DMS 273 treated with DMSO at 0.1 percent for 48 hours (cell line): ENCODE results near the gene LRRC10B.

Experiments used
- DNase-seq: peaks from one replicate; lab custom pipeline; 2025; lab: John Stamatoyannopoulos, UW

LRRC10B gene

DNA sequence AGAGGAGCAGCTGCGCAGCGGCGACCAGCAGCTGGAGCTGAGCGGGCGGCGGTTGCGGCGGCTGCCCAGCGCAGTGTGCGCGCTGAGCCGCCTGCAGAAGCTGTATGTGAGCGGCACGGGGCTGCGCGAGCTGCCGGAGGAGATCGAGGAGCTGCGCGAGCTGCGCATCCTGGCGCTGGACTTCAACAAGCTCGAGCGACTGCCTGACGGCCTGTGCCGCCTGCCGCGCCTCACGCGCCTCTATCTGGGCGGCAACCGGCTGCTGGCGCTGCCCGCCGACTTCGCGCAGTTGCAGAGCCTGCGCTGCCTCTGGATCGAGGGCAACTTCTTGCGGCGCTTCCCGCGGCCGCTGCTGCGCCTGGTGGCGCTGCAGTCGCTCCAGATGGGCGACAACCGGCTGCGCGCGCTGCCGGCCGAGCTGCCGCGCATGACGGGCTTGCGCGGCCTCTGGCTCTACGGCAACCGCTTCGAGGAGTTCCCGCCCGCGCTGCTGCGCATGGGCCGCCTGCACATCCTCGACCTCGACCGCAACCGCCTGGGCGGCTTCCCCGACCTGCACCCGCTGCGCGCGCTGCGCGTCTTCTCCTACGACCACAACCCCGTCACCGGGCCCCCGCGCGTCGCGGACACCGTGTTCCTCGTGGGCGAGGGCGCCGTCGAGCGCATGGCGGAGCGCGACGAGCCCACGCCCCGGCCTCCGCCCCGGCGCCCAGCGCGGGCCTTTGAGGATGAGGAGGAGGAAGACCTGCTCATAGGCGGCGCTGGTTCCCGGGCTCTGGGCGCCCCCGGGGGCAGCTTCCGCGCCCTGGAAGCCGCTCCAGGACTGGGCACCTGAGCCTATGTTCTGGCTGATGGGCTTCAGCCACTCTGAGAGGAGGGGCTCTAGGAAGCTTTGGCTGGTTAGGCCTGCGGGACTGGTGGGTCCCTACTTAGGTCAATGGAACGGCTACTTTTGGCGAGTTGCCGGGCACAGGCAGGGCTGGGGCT lies 787 bp downstream of the LRRC10B start:
- DNase-seq, result peak; percentile 52

DNA sequence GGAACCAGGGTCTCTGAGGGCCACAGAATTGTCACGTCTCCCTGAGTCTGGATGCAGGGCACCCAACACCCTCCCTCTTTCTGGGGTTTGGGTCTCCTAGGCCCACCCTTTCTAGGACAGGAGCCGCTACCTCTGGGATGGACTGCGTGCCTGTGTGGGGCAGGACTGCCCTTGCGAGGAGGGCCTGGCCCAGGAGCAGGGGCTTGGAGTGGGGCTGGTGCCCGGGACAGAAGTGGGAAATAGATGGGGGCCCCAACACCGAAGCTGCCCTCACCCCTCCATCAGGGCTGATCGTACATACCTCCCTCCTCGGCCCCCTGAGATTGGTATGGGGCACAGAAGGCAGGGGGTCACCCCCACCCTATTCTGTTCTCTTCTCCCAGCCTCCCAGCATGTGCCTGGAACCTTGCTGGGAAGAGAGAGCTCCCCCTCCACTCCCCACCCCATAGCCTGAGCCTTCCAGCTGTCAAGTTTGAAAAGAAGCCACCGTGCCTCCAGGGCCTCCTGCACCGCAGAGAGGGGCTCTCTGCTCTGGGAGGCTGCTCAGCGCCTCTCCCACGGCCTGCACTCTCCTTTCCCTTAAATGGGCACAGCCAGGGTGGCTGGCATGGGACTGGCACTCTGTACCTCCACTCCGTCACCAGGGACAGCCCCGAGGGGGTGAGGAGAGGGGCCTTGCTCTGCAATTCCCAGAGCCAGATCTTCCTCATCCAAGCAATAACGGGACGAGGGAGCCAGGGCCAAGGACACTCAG lies 1.8 kb downstream of the LRRC10B start:
- DNase-seq, result no peak

DNA sequence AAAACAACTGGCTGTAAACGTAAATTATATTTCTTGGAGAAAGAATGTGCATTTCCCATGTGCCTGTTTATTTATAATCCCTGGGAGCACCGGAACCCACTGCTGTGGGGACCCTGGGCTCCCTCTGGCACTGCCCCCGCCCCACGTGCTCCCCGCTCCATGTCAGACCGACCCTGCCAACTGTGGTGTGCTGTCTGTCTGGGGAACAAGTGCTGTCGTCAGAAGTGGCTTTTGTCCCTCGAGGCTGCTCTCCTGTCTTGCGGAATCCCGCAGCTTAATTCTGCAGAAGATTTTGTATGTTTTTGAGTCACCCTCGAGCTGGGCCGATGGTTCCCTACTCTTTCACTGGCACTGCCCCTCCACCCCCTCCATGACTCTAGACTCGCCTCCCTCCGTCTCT lies 2.4 kb downstream of the LRRC10B start:
- no peak for DNase-seq

DNA sequence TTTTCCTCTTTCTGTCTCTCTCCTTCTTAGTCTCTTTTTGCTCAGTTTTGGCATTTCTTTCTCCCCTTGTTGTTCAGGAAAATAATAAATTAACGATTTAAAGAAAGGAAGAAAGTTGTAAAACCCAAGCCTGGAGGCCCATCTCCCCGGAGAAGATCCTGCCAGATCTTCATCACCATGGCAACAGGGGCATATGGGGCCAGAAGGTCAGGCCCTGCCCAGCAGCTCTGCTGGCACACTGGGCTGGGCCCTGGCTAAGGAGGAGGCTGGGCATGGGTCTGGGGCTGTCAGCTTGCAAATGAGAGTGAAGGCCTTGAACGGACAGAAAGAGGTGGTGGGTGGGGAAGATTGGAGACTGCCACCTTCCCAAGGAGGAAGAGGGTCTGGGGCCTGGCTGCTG lies 2.8 kb downstream of the LRRC10B start:
- no peak for DNase-seq

DNA sequence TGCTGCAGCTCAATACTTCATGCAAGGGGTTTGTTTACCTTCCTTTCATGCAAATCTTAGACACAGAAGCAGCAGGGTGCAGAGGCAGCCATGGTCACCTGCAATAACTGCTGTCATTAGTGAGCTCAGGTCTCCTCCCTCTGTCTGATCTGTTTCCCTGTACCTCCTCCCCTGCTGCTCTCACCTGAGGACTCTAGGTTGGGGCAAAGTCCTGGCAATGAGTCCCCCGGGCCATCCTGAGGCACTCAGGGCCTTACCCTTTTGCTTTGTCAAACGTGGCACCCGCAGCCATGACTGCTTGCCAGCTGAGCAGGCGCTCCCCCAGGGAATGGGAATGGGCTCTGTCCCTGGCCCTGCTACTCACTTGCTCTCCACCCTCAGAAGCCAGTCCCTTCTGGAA lies 3.9 kb downstream of the LRRC10B start:
- DNase-seq, result no peak

DNA sequence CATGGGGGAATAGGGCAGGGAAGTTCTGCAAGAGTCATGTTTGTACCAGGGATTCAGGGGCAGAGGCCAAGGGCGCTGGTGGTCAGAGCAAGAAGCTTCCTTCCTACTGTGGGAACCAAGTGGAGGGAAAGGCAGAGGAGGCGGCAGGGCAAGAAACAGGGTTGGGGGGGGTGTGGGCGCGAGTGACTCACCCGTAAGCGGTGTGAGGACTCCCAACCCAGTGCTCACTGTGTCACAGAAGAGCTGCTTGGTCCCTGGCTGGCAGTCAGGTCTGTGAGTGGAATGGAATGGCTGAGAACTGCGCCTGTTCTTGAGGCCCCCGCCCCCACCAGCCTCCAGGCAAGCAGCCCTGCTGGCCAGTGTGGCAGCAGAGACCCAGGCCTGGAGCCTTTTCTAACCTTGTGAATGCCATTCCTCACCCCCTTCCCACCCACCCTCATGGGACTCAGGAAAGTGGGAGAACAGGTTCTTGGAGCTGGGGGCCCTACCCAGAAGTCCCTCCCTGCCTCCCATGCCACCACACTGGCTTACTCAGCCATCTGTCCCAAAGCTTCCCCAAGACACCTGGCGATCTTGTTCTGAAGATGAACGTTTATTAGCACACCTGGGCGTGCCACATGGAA lies 4.7 kb downstream of the LRRC10B start:
- DNase-seq, result no peak

DNA sequence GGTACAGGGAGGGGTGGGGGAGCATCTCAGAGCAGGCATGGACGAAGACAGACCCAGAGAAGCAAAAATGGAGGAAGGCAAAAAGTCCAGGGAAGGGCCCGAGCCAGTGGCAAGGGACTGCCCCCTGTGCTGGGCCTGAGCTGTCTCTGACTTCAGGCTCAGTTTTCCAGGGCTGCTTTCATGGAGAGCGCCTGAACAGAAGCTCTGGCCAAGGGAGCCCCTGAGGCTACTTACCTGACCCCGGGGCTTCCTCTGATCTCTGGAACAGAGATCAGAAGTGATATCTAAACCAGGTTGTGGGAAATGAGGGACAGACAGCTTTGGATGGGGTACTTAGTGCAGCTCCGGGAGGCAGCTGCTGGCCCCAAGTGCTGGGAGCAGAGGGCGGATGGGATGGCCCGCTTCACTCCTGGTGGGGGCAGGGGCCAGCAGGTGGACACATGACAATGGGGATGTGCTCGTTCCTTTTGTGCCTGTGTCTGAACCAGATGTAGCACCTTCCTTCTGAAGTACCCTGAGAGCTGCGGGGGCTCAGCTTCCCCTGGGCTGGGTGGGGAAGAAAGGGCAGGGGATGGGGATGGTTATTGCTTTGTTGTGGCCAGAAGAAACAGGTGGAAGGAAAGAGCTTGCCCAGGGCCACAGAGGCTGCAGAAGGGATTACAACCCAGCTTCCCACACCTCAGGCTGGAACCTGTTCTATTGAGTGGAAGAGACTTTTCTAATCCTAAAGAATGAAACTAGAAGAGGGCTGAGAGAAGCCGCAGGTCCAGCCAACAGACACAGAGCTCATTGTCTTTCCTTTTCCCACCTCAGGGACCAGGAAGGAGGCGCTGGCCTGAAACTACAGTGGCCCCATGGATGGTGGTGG lies 5.7 kb downstream of the LRRC10B start:
- DNase-seq, result no peak

DNA sequence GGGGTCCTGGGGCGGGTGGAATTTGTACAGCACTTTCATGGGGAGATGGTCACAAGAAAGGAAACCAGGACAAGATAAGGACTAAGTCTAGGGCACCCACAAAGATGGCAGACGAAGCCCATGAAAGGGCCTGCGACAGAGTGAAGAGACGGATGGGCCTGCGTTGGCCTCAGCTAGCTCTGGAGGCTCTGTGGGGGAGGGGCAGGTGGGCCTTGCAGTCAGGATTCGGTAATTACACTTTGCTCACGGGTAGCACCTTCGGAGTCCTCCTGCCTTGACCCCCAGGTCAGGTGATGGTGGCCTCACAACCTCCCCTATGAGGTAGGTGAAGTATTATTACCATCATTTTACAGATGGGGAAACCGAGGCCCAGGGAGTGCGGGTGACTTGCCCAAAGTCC lies 7.1 kb downstream of the LRRC10B start:
- no peak for DNase-seq

DNA sequence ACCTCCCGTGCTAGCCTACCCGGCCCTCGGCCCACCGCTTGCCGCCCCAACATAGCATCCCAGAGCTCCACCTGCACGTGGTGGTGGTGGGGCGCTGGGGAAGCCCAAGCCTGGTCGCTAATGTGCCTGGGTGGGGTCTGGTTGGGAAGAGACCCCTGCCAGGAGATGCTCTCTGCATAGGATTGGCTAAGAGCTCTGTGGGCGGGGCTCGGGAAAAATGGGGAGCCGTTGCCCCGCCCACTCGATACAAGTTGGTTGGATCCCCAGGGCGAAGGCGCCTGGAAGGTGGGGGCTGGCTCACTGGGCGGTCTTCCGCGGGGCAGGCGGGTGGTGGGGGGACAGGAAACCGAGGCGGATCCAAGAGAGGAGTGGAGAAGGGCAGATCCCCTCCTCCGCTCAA lies 7.6 kb downstream of the LRRC10B start:
- DNase-seq, result no peak

DNA sequence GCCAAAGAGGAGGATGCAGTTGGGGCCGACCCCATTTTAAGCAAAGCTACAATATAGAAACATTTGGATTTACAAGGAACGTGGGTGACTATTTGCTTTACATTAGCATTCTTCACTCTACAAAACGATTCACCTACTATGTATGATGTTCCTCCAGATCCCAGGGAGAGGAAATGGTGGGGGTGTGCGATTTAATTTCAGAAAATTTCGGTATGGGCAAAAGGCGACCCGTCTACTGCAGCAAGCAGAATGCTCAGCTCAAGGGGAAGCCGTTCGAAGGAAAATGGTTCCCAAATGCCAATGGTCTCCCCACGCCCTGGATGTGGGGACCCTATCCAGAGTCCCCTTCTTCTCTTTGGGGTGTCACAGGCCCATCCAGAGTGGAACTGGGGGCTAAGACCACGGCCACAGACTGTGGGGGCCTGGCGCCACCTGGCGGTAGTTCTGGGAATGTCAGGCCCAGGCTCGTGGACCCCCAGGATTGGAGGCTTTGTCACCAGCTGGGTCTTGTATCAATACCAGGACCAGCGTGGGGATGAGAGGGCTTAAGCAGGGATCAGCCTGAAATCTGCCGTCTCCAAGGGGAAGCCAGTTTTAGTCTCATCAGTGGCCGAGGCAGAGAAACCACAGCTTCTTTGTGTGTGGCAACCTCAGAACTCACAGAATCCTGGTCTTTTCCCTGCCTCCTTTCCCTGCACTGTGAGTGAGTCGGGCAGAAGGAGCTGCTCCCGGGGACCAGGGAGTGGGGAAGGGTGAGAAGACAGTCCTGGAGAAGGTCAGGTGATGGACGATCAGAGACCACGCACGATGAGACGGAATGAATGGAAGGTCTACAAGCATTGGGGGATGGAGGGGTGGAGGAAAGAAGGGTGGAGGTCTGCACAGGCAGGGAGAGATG lies 8.4 kb downstream of the LRRC10B start:
- DNase-seq, result no peak

DNA sequence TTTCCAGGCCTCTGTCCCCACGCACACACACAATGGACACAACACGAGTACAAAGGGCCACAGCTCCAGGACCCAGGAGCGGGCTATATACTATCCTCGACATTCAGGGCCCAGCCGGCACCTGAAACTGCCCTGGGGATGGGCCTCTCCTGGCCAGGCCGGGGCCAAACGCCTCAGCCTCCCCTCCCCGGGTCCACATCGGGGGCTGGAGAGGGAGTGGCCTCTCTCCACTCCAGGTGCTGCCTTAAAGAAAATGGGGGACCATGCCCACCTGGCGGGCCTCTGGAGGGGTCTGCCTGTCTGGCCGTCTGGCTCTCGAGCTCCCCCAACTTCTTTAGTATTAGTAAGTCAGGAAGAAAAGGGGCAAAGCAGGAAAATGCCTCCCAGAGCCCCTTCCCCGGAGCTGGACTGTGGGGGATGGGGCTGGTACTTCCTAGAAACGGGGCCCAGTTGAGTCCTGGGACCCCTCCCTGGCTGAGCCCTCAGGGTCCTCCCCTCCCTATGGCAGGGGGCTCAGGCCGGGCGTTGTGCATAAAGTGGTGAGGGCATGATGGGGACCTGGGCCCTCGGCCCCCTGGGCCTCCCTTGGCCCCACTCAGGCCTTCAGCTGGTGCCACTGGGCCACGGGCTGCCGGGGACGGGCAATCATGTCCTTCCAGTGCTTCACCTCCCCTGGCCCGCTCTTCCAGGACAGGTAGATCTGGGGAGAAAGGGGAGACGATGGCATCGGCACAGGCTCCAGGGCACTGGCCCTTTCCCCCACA lies 9.7 kb downstream of the LRRC10B start:
- no peak for DNase-seq

DNA sequence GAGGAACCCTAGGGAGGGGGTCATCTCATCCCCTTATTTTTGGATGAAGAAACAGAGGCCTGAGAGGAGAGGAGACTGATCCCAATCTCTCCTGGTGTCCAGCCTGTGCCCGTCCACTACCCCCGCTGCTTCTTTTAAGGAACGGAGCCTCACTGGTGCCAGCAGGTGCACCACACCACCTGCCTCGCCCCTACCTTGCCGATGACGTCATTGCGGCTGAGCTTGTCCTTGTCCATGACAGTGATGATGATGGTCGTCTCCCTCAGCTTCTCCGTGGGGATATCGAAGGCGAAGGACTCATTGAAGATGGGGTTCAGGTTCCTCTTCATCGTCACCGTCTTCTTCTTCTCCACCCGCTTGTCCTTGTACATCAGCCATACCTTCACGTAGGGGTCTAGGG lies 14.3 kb downstream of the LRRC10B start:
- DNase-seq, result no peak

DNA sequence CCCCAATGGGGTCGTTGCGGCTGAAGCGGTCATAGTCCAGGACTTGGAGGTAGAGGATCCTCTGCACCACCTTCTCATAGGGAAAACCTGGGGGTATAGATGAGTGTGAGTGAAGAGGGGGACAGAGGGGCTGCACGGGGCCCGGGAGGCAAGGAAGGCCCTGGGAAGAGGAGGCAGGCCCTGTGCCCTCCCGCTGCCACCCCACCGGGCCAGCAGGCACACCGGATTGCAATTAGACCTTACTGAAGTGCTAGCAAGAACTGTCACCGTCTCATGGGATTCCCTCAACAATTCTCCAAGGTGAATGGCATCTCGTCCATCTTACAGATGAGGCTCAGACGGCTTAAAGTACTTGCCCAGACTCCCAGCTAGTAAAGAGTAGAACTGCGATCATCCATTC lies 15.9 kb downstream of the LRRC10B start:
- no peak for DNase-seq

DNA sequence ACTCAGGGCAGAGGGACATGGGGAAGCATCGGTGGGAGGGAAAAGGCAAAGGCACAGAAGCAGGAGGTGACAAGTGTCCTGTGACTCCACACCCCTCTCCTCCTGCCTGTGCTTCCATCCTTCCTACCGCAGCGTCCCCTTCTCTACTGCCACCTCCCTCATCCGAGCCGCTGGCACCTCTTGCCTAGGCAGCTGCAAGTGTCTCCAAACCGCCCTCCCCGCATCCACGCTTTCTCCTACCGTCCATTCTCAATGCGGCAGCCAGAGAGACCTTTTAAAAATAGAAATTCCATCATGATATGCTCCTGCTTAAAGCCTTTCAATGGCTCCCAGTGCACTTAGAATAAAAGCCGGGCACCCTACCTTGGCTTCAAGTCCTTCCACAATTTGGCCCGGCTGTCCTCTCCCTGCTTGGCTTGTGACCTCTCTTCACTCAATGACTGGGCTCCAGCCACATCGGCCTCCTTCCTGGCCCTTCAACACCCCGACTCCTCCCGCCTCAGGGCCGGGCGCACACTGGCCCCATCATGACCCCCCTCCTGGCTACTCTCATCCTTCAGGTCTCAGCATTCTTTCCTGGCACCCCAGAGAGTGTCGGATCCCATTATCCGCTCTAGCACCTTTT lies 16.5 kb downstream of the LRRC10B start:
- no peak for DNase-seq

DNA sequence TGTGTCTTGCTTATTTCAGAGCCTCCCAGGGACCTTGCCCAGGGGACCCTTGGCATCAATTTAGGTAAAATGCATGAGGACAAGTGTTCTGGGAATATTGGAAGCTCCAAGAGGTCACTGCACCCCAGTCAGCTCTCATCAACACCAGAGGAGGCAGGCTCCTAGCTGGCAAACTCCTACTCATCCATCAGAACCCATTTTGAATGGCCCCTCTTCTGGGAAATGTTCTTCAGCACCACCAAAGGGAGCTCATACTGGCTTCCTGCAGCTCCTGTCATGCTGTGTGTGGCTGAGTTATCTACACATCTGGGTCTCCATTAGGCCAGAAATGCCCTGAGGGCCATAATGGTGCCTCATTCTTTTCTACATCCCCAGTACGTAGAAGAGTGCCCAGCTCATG lies 17.7 kb downstream of the LRRC10B start:
- no peak for DNase-seq

DNA sequence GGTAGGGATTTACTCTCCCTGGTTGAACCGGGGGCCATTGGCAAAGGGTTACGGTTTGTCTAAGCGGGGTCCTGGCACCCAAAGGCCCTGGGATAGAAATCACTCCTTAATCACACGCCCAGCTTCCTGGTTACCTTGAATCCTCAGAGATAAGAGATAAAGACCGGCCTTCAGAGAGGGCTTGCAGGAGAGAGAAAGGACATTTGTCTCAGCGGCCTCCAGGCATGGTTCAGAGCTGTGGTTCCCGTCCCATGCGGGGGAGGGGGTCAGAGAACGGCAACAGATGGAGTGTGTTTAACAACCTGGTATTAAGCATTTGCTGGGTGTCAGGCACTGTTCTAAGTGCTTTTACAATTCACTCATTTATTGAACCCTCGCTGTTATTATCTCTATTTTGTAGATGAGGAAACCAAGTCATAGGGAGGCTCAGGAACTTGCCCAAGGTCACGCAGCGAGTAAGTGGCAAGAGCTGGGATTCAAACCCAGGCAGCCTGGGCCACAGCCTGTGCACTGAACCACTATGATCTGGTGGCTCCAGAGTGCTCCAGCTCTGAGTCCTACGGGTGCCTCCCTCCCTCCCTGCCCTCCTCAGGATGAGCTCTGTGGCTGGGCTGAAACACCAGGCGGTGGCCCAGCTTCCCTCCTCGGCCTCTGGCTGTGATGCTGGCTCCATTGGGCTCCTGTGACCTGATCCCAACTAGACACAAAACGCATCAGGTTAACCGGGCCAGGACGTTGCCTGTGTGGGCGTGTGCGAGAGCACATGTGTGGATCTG lies 18.6 kb downstream of the LRRC10B start:
- no peak for DNase-seq

DNA sequence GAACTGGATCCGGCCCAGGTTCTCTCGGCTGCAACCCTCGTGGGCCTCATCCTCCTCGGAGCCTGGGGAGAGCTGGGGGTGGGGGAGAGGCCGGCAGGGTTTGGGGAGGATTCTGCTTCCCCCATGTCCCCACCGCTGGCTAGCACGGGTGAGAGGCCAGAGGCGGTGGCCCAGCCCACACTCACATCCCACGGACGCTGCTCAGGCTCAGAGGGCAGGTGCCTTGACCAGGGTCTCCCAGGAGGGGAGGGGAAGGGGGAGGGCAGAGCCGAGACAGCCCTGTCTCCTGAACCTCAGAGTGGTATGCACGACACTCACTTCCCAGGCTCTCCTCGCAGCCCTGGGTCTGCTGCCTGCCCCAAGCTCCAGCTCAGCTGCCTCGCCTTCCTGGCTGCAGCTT lies 19.6 kb downstream of the LRRC10B start:
- DNase-seq, result no peak

DNA sequence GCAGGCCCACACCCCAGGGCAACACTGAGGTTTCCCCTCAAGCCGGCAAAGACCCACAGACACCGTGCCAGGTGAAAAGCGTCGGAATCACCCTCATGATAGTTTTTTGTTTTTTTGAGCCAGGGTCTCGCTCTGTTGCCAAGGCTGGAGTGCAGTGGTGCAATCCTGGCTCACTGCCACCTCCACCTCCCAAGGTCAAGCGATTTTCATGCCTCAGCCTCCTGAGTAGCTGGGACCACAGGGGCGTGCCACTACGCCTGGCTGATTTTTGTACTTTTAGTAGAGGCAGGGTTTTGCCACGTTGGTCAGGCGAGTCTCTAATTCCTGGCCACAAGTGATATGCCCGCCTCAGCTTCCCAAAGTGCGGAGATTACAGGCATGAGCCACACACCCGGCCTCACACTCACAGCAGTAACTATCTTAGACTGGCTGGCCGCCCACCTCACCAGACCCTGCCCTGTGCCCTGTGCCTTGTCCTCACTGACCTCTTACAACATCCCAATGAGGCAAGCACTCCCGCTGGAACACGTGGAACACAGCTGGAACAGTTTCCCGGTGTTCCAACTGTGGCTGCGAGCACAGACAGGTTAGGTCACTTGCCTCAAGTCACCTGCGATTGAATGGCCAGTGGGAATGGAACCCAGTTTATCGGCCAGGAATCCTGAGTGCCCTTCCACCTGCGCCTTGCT lies 21.1 kb downstream of the LRRC10B start:
- no peak for DNase-seq
